Right kidney (tissue), 1 donor: Measurements from ENCODE around the gene RNASE4.
A peak's percentile ranks its signal among the peaks of the same experiment; 100 is the strongest.
"Not testable (repeated sequence)": the region's sequence is repeated elsewhere in the genome, so short reads cannot be mapped to it uniquely, and the experiment has no call there.

Source experiments
- DNase-seq: peaks from one replicate; pipeline ENCODE4 v3.0.0-alpha.2; 2016

Gene RNASE4

DNA sequence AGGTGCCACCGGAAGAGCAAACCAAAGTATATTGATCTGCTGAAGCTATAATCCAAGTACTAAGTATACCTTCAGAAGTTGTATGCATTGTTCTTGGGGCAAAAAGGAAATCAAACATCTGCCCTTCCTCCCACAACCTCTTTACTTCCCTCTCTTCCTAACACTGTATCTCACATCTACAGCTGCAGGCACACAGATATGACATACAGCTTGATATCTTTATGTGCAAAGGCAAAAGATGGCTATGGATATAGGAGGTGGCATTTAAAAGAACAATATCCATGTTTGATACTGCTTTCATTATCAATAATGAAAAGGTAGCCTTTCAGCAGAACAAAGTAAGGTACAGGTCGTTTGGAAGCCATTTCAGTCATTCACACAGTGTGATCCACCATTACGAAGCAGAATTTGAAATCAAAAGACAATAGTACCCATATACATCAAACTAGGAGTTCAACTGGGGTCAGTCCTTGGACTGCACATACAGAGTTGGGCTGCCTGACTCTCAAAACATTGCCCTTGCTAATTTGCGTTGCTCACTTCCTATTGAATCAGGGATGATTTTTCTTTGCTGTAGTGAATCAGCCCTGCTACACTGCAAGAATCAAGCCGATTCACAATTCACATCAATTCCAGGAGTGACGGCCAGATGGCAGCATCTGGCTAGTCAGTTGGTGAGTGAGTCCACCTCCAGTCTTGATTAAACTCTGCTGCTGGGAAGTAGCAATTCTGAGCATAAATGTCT, 13.1 kb downstream of the RNASE4 start:
- DNase-seq: peak; percentile 30

DNA sequence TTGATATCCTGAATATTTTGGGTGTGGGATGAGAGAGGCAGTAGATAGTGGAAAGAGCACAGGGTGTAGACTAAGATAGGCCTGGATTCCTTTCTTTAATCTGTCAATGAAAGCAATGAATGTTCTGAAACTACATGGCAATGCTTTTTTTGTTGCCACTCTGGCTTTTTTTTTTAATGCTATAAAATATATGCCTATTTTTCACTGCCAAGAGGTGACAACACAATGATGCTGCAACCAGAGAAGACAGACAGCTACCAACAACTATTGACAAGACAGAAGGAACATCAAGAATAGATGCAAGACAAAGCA, 13.6 kb downstream of the RNASE4 start:
- DNase-seq: no peak

DNA sequence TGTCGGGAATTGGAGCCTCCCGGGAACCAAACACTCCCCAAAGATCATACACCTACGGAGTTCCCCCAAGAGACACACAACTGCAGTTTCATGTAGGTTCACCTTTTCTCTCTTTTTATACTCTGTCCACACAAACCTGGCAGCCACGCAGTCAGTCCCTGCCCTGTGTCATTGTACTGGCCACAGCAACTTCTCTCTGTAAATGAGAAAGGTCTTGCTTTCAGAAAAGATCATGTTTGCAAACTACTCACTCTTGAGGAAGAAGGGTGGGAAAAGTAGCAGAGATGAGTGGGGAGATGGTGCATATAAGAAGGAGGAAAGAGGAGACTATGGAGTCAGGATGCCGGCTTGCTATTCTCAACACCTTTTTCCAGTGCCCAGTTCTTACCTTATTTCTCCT, 14.6 kb downstream of the RNASE4 start:
- DNase-seq: no peak

DNA sequence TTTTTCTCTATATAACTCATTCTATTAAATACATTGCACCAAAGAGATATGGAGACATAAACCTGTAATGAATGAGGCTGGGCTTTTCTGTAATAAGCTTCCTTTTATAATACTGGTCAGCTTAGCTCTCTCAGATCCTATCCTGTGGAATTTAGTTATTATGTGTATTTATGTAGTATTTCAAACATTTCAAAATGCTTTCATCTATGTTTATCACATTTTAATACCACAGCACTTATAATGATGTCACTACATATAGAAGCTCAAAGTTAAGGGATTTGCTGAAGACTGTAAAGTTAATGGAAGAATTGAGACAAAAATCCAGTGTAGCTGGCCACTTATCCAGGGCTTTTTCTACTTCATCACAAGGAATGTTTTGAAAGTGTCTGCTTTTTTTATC, 15.6 kb downstream of the RNASE4 start:
- no peak for DNase-seq

DNA sequence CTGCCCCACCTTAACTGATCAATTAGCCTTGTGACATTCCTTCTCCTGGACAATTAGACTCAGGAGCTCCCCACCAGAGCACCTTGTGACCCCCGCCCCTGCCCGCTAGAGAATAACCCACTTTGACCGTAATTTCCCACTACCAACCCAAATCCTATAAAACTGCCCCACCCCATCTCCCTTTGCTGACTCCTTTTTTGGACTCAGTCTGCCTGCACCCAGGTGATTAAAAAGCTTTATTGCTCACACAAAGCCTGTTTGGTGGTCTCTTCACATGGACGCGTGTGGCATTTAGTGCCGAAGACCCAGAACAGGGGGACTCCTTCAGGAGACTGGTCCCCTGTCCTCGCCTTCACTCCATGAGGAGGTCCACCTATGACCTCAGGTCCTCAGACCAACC, 16.6 kb downstream of the RNASE4 start:
- DNase-seq: not testable (repeated sequence)

DNA sequence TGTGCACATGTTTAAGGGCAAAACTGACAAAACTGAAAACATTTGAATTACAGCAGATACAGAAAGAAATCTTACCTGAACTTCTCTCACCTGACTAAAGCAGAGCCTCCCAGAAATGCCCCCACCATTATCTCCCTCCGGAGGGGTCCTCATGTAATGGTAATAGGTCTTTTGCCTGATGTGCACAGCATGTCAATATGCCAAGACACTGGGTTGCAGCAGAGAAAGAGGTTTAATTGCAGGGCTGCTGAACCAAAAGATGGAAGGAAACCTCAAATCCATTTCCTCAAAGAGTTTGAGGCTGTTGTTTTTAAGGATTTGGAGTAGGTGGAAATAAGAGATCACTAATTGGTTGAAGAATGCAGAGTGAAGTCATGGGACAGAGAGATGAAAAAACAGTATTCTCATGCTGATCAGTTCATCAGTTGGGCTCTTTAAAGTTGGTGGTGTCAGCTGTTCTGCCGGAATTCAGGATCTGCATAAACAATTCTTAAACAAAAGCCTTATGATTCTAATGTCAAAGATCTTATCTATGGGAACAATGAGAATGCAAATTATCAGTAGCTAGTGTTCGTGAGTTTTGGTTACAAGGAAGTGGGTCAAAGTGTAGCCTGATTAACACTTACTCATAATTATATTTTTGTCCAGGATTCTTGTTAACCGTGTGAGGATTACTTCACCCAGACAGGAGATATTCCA, 22.4 kb downstream of the RNASE4 start:
- no peak for DNase-seq

DNA sequence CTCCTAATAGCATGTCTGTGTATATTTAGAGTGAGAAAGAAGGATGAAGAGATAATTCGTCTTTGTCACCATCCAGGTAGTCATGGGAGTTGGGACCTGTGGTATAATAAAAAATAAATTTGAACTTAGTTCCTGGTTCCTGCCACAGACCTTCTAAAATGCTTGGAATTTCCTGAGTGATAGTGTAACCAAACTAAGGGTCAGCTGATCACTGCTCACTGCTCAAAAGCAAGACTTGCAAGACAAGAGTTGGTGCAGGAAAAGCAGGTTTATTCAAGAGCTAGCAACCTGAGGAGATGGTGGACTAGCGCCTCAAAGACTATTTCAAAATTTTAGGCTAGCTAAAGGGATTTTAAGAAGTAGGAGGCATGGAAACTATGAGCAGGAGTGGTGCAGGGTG, 23.3 kb downstream of the RNASE4 start:
- no peak for DNase-seq

DNA sequence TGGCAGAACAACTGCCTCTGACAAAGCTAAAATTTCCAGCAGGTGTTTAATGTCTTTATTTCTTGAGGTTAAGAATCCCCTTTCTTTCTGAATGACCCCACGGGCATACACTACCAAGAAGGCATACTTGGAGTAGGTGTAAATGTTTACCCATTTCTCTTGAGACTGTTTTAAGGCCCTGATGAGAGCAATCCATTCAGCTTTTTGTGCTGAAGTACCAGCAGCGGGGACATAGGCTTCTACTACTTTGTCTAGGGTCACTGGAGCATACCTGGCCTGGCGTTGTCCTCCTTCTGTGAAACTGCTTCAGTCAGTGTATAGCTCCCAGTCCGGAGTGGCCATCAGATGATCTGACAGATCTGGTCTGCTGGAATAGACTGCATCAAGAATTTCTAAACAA, 26.9 kb downstream of the RNASE4 start:
- DNase-seq: no peak

DNA sequence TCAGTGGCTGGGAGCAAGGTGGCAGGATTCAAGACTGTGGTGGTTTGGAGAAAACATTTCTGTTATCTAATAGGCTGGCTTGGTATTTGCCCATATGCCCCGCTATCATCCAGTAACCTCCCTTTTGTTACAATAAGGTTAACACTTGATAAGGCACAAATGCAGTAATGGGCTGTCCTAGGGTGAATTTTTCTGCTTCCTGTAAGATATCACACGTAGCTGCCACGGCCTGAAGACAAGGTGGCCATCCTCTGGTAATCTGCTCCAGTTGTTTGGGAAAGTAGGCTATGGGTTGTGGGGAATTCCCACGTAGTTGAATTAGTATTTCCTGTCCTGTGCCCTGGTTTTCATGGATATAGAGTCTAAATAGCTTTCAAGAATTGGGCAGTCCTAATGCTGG, 27.3 kb downstream of the RNASE4 start:
- DNase-seq: no peak

DNA sequence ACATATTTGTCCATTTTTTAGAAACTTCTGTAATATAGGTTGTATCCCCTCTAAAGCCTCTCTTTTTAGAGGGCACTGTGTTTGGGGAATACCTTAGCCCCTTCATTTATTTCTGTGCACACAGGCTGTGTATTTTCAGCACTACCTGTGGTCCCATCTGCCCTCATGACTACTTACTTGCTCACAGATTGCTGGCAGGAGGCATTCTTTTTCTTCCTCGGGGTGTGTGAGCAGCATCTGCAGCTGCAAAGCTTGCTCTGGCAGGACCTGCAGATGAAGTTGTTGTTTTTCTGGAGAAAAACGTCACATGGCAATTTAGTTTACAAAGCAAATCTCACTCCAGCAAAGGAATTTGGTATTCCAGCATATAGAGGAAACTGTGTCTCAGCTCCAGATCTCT, 28.5 kb downstream of the RNASE4 start:
- DNase-seq: no peak

DNA sequence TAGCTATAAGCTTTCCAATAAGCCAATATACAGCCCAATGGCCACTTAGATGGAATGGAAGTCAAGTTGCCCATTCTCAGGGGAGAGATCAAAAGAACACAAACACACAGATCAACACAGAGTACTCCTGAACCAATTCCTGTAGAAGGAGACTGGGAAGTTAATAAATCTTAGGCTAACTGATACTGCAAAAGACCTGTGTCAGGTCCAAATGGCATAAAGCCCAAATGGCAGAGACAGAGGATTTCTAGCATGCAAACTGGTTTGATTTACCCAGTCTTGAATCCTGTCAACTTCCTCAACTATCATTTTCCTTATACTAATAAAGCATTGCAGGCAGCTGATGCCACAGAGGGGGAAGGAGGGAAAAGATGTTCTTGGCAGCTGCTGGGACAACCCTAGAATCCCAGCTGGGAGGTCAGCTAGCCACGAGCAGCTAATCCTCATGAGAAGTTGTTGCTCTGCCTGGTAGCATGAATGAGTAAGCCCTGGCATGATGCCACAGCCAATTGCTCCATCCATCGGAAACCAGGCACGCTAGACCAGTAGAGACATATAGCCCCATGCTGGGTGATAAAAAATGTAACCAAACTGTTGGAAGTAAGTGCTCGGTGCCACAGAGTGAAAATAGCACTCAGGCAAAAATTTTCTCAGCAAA, 30.4 kb downstream of the RNASE4 start:
- DNase-seq: no peak

DNA sequence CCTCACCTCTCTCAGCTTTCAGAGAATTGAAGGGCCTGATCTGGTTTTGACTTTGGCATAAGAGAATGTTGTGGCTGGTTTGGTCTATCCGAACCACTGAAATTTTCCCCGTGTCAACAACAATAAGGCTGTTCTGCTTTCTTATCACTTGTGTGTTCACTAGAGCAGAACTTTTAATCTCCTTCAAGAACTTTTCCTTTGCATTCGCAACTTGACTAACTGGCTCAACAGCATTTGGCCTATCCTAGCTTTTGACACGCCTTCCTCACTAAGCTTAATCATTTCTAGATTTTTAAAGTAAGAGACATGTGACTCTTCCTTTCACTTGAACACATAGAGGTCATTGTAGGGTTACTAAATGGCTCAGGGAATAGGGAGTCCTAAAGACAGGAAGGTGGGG, 35.4 kb downstream of the RNASE4 start:
- DNase-seq: no peak

DNA sequence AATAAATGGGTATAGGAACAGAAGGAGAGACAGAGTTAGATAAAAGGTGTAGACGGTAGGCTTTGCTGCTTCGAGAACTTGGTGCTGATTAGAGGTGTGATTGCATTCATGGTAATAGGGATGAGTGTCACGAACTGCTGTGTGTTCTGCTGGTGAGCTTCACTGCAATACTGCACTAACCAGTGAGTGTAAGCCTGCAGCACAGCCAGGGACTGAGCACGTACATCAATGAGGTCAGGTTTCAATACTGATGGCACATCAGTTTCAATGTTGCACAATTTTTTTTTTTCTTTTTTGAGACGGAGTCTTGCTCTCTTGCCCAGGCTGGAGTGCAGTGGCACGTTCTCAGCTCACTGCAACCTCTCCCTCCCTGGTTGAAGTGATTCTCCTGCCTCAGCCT, 36.4 kb downstream of the RNASE4 start:
- DNase-seq: no peak

DNA sequence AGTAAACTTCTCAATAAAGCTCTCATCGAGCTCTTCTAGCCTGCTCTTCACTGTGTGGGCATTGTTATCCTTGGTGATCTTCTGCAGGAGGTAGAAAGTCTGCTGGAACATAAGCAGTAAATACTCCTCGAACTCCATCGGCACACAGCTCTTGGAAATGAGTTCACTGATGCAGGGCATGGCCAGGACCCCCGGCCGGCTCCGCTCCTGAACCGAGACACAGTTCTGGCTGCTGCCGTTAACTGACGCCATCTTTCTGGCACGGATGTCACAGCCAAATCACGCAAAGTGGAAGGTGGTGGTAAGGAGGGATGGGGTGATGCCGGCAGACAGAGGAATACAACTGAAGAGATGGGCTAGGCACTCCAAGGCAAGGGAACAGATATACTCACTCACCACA, 37.7 kb downstream of the RNASE4 start:
- no peak for DNase-seq

DNA sequence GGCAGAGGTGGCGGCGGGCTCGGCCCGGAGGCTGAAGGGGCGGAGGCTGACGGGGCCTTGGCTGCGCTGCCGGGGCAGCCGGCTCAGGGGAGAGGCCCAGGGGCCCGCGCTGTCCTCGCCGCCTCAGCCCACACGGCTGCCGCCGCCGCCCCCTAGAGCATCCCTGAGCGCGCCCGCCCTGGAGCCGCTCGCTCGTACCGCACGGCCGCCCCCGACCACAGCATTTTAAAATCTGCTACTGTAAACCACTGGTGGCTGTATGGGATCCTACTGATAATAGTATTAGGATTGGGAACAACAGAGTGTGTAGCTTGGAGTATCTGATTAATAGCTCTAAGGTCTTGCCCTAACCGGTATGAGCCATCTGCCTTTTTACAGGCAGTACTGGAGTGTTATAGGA, 39.1 kb downstream of the RNASE4 start:
- peak; percentile 28 for DNase-seq

DNA sequence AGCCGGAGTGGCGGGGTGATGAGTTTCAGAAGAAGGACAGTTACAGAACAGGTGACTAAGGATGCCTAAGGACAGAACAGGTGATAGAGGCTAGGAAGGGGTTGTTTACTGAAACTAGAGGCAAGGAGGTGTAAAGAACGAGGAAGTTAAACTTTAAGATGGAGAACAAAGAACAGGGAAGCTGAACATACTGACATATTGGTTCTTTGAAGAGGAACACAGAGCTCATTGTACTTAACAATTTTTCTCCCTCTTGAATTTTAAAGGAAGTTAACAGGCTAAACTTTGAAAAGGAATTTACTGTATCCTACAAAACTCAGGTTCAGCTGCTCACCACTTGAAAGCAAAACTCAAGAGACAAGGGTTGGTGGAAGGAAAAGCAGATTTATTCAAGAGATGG, 41.8 kb downstream of the RNASE4 start:
- not testable (repeated sequence) for DNase-seq

DNA sequence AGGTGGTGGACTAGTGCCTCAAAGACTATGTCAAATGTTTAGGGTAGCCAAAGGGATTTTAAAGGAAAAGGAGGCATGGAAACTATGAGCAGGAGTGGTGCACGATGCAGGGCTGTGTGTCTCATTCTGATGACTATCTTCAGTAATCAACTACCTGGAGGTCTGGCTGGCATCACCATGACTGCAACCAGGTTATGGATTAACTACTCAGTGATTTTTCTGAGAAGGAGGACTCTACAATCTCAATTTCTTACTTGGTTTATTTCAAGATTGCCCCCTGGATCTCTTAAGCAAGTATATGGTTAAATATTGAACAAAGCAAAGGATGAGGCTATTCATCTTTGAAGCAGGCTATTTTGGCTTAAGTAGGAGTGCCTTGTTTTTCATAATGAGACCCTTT, 42.2 kb downstream of the RNASE4 start:
- DNase-seq: no peak

DNA sequence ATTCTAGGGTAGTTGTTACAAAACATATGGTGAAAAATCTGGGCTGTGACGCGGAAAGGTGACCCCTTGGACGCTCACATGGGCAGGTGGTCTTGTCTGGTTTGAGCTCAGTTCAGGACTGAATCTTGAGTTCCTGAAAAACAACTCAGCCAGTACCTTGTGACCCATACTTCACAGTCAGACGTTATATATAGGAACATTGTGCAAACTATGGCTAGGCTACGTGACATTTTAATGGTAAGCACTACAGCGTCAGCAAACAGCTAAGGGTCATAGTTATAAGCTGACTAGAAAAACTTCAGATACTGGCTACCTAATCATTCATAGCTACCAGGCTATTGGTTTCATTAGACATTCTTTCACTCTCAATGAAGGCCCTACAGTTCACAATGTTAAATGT, 46.5 kb downstream of the RNASE4 start:
- DNase-seq: no peak

DNA sequence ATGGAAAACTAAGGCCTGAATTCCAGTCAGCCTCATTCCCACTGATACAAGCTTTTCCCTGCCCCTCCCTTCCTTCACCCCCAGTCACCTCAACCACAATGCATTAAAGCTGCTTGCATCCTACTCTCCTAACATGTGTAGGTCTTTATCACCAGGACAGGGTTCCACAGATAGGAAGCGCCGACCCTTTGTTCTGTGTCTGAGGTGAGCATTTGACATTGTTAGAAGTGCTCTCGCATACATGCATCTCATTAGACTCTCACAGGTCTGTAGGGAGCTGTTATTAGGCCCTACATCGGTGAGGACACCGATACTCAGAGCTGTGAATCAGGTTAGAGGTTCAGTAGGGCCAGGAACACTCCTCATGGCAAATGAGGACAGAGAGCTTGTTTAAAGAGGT, 48.1 kb downstream of the RNASE4 start:
- no peak for DNase-seq

DNA sequence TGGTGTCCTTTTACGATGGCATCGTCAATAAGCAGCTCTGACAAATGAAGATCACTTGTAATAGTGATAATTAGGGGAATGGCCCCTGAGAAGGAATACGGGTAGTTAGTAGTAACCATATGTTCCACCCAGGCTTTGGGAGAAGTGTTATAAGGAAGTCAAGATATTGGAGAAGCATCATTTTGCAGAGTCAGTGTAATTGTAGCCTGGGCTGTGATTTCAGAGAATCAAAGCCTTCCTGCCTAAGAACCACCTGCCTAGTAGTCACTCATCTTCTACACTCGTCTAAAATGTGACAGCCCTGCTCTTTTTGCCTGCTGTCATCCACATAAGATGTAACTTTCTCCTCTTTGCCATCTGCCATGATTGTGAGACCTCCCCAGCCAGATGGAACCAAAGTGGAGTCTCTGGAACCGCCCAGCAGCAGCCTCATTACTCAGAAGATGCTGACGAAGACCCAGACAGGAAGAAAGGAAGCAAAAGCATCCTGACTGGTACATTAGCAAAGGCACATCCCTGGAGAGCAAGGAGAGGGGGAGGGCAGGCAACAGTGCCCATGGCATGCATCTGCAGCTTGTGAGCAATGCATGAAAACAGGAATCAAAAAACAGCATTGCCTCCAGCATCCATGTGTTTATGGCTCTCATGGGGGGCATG, 48.7 kb downstream of the RNASE4 start:
- no peak for DNase-seq

DNA sequence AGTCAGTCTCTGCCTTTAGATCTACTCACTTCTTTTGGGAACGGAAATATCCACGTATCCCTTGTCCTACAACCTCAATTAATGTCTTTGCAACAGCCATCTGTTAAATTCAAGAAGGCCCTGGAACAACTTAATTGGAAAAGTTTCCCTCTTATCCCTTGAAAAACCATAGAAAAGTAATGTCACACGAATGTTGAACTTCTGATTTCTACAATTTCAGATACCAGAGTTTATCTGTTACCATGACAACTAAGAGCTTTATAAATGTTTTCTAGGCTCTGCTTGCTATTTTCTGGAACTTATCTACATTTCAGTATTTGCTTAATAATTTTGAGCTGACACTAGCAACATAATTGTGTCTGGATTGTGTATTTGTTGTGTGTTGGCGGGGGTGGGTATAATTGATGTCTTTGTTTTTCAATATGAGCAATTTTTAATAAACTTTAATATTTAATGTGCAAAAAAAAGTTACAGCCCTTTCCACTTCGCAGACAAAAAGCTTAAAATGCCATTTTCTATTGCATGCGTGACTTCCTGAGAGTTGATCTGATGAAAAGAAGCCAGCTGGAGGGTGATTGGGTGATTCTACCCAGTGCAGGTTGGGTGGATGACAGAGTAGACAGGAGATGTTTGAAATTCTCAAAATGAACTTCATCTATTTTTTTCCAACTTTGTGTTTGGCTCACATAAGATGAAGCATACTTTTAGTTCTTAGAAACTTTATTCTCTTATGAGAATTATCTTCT, 49.5 kb downstream of the RNASE4 start:
- no peak for DNase-seq

DNA sequence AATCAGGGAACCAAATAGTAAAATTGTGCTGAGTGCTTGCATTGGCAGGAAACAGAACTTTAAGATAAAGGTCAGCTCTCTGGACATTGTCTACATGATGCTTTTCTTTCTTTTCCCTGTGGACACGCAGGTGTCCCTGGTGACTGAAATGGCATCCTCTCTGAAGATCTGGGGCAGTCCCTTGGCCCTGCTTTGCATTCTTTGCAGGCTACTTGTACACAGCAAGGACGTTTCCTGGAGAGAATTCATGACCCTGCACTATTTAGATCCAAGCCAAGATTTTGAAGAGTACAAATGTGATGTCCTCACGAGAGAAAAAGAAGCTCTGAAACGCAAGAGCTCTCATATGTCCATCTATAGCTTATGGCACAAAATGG, 50.1 kb downstream of the RNASE4 start:
- no peak for DNase-seq

DNA sequence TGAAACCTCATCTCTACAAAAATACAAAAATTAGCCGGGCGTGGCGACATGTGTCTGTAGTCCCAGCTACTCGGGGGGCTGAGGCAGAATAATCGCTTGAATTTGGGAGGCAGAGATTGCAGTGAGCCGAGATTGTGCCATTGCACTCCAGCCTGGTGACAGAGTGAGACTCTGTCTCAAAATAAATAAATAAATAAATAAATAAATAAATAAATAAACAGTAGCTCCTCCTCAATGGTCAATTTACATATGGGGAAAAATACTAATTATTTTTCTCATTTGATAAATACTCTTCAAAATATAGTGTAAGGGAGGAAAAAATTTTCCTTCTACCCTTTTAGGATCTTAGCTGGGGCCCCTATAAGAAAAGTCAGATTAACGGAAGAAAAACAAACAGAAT, 53.9 kb downstream of the RNASE4 start:
- not testable (repeated sequence) for DNase-seq
